ENCODE measurements around the gene LYPD6B.

- TF ChIP-seq CTCF (conservative IDR thresholded peaks at IDR 0.05; ENCODE audit: low read depth, low read length) (no peak), EZH2phosphoT487 (IDR thresholded peaks at IDR 0.05; ENCODE audit: borderline replicate concordance, low read length) (no peak)
These were observed 30.1 kb upstream of the LYPD6B start for GRCh38 chr2:149008381-149008780.

Measured in PC-3 (cell line).